AG09319 (cell line): ENCODE data around the gene EDIL3.
"Not testable (repeated sequence)": the region's sequence is repeated elsewhere in the genome, so short reads cannot be mapped to it uniquely, and the experiment has no call there.

Experiments
- DNase-seq: peaks from one replicate; pipeline ENCODE4 v3.0.0-alpha.2; 2010; ENCODE audit warnings: low read depth; ENCODE audit errors: extremely low read depth
- TF ChIP-seq, protein P1 (sequence below): IDR thresholded peaks from 2 replicates; pipeline ENCODE4 v1.5.1; 2011; ENCODE audit warnings: low read depth, mild to moderate bottlenecking, inconsistent platforms, low read length, moderate library complexity

The EDIL3 gene

DNA sequence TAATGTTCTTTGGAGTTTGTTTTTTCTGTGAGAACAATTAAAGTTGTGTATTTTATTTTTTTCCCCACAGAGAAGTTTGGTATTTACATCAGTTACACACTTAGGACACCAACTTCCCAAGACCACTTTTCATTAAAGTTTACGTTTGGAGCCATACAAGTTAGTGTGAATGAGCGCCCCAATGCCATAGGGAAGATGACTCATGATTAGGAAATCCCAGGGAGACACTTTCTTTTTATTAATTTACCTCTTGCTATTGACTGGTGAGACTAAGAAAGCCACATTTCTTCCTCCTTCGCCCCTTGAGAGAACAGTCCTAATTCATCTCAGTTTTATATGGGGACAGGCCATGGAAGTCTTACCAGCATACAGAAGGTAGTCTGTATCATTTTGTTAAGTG, 57.1 kb downstream of the EDIL3 start:
- TF ChIP-seq, protein P1, sequence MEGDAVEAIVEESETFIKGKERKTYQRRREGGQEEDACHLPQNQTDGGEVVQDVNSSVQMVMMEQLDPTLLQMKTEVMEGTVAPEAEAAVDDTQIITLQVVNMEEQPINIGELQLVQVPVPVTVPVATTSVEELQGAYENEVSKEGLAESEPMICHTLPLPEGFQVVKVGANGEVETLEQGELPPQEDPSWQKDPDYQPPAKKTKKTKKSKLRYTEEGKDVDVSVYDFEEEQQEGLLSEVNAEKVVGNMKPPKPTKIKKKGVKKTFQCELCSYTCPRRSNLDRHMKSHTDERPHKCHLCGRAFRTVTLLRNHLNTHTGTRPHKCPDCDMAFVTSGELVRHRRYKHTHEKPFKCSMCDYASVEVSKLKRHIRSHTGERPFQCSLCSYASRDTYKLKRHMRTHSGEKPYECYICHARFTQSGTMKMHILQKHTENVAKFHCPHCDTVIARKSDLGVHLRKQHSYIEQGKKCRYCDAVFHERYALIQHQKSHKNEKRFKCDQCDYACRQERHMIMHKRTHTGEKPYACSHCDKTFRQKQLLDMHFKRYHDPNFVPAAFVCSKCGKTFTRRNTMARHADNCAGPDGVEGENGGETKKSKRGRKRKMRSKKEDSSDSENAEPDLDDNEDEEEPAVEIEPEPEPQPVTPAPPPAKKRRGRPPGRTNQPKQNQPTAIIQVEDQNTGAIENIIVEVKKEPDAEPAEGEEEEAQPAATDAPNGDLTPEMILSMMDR: no peak

DNA sequence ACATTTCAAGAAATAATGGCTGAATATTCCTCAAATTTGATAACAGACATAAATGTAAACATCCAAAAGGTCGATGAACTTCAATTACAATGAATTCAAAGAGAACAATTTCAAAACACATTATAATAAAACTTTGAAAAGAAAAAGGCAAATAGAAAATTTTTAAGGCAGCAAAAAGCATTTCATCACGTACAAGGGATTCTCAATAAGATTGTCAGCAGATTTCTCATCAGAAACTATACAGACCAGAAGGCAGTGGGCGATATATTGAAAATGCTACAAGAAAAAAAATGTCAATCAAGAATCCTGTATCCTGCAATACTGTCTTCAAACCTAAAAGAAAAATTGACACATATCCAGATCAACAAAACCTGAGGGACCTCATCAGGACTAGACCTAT, 62.0 kb downstream of the EDIL3 start:
- no peak for DNase-seq
- TF ChIP-seq, protein P1: no peak

More for the DNA sequence above, 57.1 kb downstream of the EDIL3 start:
- DNase-seq: no peak

DNA sequence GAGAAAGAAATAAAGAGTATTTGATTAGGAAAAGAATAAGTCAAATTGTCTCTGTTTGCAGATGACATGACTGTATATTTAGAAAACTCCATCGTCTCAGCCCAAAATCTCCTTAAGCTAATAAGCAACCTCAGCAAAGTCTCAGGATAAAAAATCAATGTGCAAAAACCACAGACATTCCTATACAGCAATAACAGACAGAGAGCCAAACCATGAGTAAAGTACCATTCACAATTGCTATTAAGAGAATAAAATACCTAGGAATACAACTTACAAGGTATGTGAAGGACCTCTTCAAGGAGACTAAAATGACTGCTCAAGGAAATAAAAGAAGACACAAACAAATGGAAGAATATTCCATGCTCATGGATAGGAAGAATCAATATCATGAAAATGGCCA, 66.9 kb downstream of the EDIL3 start:
- DNase-seq: not testable (repeated sequence)

DNA sequence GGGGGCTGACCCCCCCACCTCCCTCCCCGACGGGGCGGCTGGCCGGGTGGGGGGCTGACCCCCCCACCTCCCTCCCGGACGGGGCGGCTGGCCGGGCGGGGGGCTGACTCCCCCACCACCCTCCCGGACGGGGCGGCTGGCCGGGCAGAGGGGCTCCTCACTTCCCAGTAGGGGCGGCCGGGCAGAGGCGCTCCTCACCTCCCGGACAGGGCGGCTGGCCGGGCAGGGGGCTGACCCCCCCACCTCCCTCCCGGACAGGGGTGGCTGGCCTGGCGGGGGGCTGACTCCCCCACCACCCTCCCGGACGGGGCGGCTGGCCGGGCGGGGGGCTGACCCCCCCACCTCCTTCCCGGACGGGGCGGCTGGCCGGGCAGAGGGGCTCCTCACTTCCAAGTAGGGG, 72.4 kb downstream of the EDIL3 start:
- not testable (repeated sequence) for DNase-seq

DNA sequence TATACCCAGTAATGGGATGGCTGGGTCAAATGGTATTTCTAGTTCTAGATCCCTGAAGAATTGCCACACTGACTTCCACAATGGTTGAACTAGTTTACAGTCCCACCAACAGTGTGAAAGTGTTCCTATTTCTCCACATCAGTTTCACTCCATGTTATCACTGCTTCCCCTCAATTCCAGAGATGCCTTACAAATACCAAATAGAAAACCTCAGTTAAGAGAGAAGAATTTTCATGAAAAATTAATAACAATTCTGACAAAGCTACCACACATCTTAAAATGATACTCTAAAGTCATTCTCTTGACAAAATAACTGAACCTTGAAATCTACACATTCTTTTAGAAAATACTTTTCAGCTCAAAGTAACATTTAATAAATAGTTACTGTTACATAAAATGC, 74.8 kb downstream of the EDIL3 start:
- not testable (repeated sequence) for DNase-seq

DNA sequence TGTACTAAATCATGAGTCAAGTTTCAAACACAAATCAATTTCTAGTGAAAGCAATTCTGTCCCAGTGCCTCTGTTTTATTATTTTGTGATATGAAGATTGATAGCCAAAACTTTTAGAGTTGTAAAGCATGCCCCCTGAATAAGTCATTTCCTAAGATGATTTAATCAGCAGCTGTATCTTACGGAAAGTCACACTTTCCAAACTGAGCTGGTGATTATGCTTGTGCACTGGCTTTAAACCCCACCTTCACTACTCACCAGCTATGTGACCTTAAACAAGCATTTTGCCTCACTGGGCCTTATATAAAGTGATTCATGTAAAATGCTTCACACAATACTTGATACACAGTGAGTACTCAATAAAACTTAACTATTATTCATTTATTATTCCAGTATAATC, 78.1 kb downstream of the EDIL3 start:
- TF ChIP-seq, protein P1: no peak

DNA sequence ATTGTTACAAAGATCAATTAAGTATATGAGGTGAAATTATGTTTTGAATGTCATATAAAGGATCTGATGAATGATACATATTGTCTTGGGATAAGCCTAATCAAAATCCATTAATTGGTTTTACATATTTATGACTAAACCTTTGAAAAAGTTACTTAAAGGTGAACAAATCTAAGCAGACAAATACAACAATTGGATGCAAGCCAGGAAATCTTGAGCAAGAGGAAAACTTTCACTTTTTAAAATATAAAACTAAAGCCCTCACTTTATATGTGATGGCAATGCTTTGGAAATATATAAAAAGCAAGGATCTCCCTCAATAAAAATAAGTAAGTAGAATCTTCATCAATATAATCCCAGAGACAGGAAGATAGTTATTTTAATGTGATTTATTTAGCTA, 80.1 kb downstream of the EDIL3 start:
- TF ChIP-seq, protein P1: no peak

More for the DNA sequence above, 78.1 kb downstream of the EDIL3 start:
- no peak for DNase-seq

DNA sequence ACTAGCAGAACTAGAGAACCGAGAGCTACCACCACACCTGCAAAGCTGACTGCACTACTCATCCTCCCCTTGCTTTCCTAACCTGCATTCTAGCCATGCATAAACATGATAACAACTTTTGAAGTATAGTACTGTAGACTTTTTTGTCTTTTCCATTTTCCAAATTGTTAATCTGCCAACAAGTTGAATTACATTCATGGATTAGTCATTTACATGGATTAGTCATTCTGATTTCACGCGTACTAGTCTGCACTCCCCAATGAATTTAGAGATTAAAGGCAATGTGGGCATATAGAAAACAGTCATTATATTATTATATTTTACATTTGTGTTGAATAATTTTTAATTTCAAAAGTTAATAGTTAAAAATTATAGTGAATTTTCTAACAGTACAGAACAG, 81.4 kb downstream of the EDIL3 start:
- no peak for DNase-seq
- TF ChIP-seq, protein P1: no peak

More for the DNA sequence above, 80.1 kb downstream of the EDIL3 start:
- DNase-seq: no peak

DNA sequence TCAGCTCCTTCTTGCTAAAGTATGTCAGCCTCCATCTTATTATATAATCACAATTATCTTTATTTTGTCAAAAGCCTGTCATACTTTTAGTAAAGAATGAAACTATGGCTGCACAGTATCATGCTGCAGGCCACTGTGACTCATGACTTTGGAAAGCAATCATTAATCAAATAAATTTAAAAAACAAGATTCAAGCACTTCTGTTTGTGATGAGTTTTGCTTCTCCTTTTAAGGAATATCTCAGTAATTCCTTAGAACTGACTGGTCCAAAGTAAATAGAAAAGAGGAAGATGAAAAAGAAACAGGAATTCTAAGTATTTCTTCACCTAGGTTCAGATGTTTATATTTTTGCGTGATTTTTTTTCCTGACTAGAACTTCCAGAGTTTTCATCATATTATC, 83.1 kb downstream of the EDIL3 start:
- TF ChIP-seq, protein P1: no peak
- DNase-seq: no peak
